Vagina (tissue), 2 donors: ENCODE data around the gene CHMP1B.

Source experiments
- CTCF ChIP-seq, 3 experiments: fragments of 450-650 bp in 2 of 3; fragments of 200-600 bp in 1 of 3; sonication (generic) in 1 of 3; IDR thresholded peaks; one replicate each; pipeline ENCODE4 v1.5.1; 2017 to 2019; ENCODE audit warnings: antibody characterized with exemption in 3 of 3, mild to moderate bottlenecking in 2 of 3, moderate library complexity in 2 of 3
- POLR2A ChIP-seq, 2 donors: fragments of 450-650 bp; IDR thresholded peaks; one replicate each; pipeline ENCODE4 v1.6.1; 2017; ENCODE audit warnings: antibody characterized with exemption in 2 of 2, mild to moderate bottlenecking in 2 of 2, moderate library complexity in 2 of 2
- POLR2AphosphoS5 ChIP-seq, 2 donors: sonication (generic); formaldehyde crosslinking; IDR thresholded peaks; one replicate each; pipeline ENCODE4 v1.9.0; 2017; ENCODE audit warnings: antibody characterized with exemption in 2 of 2, mild to moderate bottlenecking in 2 of 2, low read depth in 1 of 2; ENCODE audit not compliant: insufficient read depth in 1 of 2

DNA sequence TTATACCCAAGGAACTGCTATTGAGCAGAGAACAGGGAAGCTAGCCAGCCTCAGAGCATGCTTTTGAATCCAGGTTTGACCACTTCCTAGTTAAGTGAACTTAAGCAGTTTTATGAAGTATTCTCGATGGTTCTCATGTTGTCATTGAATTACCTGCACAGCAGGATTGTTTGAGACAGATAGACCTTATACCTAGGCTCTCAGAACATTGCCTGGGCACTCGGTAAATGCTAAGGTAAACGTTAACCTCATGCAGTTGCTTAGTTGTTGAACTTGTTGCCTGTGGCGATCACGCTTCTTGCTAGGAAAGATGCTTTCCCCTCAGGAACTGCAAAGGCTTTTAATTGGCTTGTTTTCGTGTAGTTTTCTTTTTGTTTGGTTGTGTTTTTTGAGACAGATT, 34.0 kb upstream of the CHMP1B start:
- TF ChIP-seq POLR2A (IDR thresholded peaks at IDR 0.05) (no peak), CTCF (IDR thresholded peaks at IDR 0.05) (no peak), POLR2AphosphoS5 (IDR thresholded peaks at IDR 0.05; ENCODE audit: insufficient read depth in 1 of 2, low read depth in 1 of 2) (no peak)
